HepG2 (cell line): ENCODE results near the gene SNRNP27. TPM values are rescaled to one million over a fixed set of nuclear protein-coding genes. Genes with fewer than 3 reads are reported as not detected.

ENCODE experiments used
- CEBPG ChIP-seq: IDR thresholded peaks from 2 replicates; pipeline ENCODE4 v1.6.1; 2016
- DZIP1 ChIP-seq: sonication (generic); formaldehyde crosslinking; IDR thresholded peaks from 2 replicates; pipeline ENCODE4 v1.5.0; 2020; ENCODE audit warnings: mild to moderate bottlenecking, missing genetic modification reagents
- ELF1 ChIP-seq: sonication (generic); formaldehyde crosslinking; IDR thresholded peaks from 2 replicates; pipeline ENCODE4 v1.4.0; 2020; ENCODE audit warnings: missing genetic modification reagents
- ELF3 ChIP-seq: IDR thresholded peaks from 2 replicates; pipeline ENCODE4 v1.6.1; 2016; ENCODE audit warnings: missing genetic modification reagents, missing compliant biosample characterization
- ESRRA ChIP-seq: sonication (generic); formaldehyde crosslinking; IDR thresholded peaks from 2 replicates; pipeline ENCODE4 v1.5.1; 2020; ENCODE audit warnings: mild to moderate bottlenecking, low read depth, missing genetic modification reagents
- FIP1L1 ChIP-seq: fragments of 200-400 bp; formaldehyde crosslinking; IDR thresholded peaks from 2 replicates; pipeline ENCODE4 v1.6.1; 2018; ENCODE audit warnings: low read depth, mild to moderate bottlenecking, low read length, moderate library complexity, borderline replicate concordance; ENCODE audit not compliant: insufficient read depth
- JARID2 ChIP-seq: sonication (generic); formaldehyde crosslinking; IDR thresholded peaks from 2 replicates; pipeline ENCODE4 v1.8.1; 2023; ENCODE audit warnings: missing genetic modification reagents, inconsistent platforms; ENCODE audit not compliant: insufficient replicate concordance
- MEIS2 ChIP-seq: sonication (generic); formaldehyde crosslinking; IDR thresholded peaks from 2 replicates; pipeline ENCODE4 v1.9.0; 2021; ENCODE audit warnings: mild to moderate bottlenecking, missing genetic modification reagents
- MLX ChIP-seq: IDR thresholded peaks from 2 replicates; pipeline ENCODE4 v1.6.1; 2016
- PAWR ChIP-seq: sonication (generic); formaldehyde crosslinking; IDR thresholded peaks from 2 replicates; pipeline ENCODE4 v1.4.0; 2020; ENCODE audit warnings: missing genetic modification reagents, mild to moderate bottlenecking, borderline replicate concordance
- RBFOX2 ChIP-seq: fragments of 200-400 bp; formaldehyde crosslinking; IDR thresholded peaks from 2 replicates; pipeline ENCODE4 v1.6.1; 2017; ENCODE audit warnings: low read depth, mild to moderate bottlenecking, low read length
- SAP130 ChIP-seq: IDR thresholded peaks from 2 replicates; pipeline ENCODE4 v1.6.1; 2016; ENCODE audit warnings: low read depth
- SIN3A ChIP-seq: IDR thresholded peaks from 2 replicates; pipeline ENCODE4 v1.6.1; 2011; ENCODE audit warnings: low read depth, mild to moderate bottlenecking, control low read depth, low read length, borderline replicate concordance
- SKI ChIP-seq: fragments of 450-650 bp; IDR thresholded peaks from one replicate; pipeline ENCODE4 v1.6.1; 2018; ENCODE audit warnings: mild to moderate bottlenecking; ENCODE audit not compliant: partially characterized antibody
- SNAPC5 ChIP-seq: sonication (generic); formaldehyde crosslinking; IDR thresholded peaks from 2 replicates; pipeline ENCODE4 v1.8.1; 2023; ENCODE audit warnings: mild to moderate bottlenecking, missing genetic modification reagents, borderline replicate concordance
- TEAD3 ChIP-seq: optimal IDR thresholded peaks from 2 replicates; pipeline ENCODE3; 2016; ENCODE audit warnings: borderline replicate concordance
- ZFP36 ChIP-seq: fragments of 150-350 bp; IDR thresholded peaks from 2 replicates; pipeline ENCODE4 v1.6.1; 2018; ENCODE audit warnings: borderline replicate concordance, low read length, low read depth; ENCODE audit not compliant: partially characterized antibody
- ZNF121 ChIP-seq: sonication (generic); formaldehyde crosslinking; IDR thresholded peaks from 2 replicates; pipeline ENCODE4 v1.5.0; 2020; ENCODE audit warnings: mild to moderate bottlenecking, missing genetic modification reagents
- ZNF569 ChIP-seq: sonication (generic); formaldehyde crosslinking; IDR thresholded peaks from 2 replicates; pipeline ENCODE4 v1.5.0; 2020; ENCODE audit warnings: mild to moderate bottlenecking, missing genetic modification reagents, moderate library complexity, borderline replicate concordance
- ZNF598 ChIP-seq: sonication (generic); formaldehyde crosslinking; IDR thresholded peaks from 2 replicates; pipeline ENCODE4 v1.5.1; 2020; ENCODE audit warnings: mild to moderate bottlenecking, missing genetic modification reagents, borderline replicate concordance
- ZNF746 ChIP-seq: sonication (generic); formaldehyde crosslinking; IDR thresholded peaks from 2 replicates; pipeline ENCODE4 v1.8.0; 2022; ENCODE audit warnings: mild to moderate bottlenecking, missing genetic modification reagents
- ZNF770 ChIP-seq: sonication (generic); formaldehyde crosslinking; IDR thresholded peaks from 2 replicates; pipeline ENCODE4 v1.5.0; 2020; ENCODE audit warnings: mild to moderate bottlenecking, missing genetic modification reagents
- ZNF83 ChIP-seq: sonication (generic); formaldehyde crosslinking; IDR thresholded peaks from 2 replicates; pipeline ENCODE4 v1.4.0; 2020; ENCODE audit warnings: missing genetic modification reagents, mild to moderate bottlenecking, borderline replicate concordance
- polyA plus RNA-seq, 8 experiments: library from polyadenylated mRNA; depleted of rRNA in 3 of 8; stranded (reverse) in 7 of 8; unstranded in 1 of 8; fragments of >200 nt; fragmentation: Illumina TruSeq in 4 of 8; extraction: Trizol in 4 of 8; gene quantifications; 2 replicates each; pipeline versions ENCODE4 v1.2.1 to v1.2.3, GENCODE V29; 2011 to 2016; ENCODE audit warnings: low read depth in 4 of 8, missing spikeins in 1 of 8, mixed read lengths in 1 of 8; ENCODE audit not compliant: insufficient read depth in 1 of 8
- total RNA-seq, 5 experiments: library from RNA; depleted of rRNA; stranded (reverse); fragments of >200 nt; fragmentation: Illumina TruSeq; extraction: Trizol; gene quantifications; 2 replicates each; pipeline ENCODE4 v1.2.3, GENCODE V29; 2016; ENCODE audit warnings: low read depth in 1 of 5

SNRNP27 gene
- total and polyA plus RNA-seq, 2 of the 13 experiments (the other 11 are each of a cell fraction or from before 2014, with no cell fraction given) = 49.8 to 54.6 TPM

GRCh38 chr2:69948032-69948962 is 54.5 kb downstream of the SNRNP27 start (continued):
- 0 out of 2 replicates have a peak, but pooled peaks have one; percentile 67 for TF ChIP-seq DZIP1
- TF ChIP-seq SNAPC5 (CRISPR knock-in tag) = no peak
- peak; percentile 27 for TF ChIP-seq TEAD3 (CRISPR knock-in tag)
- TF ChIP-seq SKI = no peak
- TF ChIP-seq ZNF569 = 0 out of 2 replicates have a peak, but pooled peaks have one; percentile 15
- no peak for TF ChIP-seq PAWR (CRISPR knock-in tag)
- TF ChIP-seq ESRRA (CRISPR knock-in tag) = 0 out of 2 replicates have a peak, but pooled peaks have one; percentile 20
- TF ChIP-seq SIN3A = no peak
- TF ChIP-seq ZNF770 (CRISPR knock-in tag) = peak; percentile 99
- no peak for TF ChIP-seq MEIS2
- peak; percentile 98 for TF ChIP-seq ZNF121
- TF ChIP-seq ELF3 = no peak
- TF ChIP-seq SAP130 = peak; percentile 37
- no peak for TF ChIP-seq ZFP36
- 0 out of 2 replicates have a peak, but pooled peaks have one; percentile 51 for TF ChIP-seq FIP1L1
- TF ChIP-seq JARID2 = no peak
- TF ChIP-seq MLX (CRISPR knock-in tag) = no peak
- 0 out of 2 replicates have a peak, but pooled peaks have one; percentile 6 for TF ChIP-seq ELF1
- no peak for TF ChIP-seq ZNF746
- peak; percentile 42; the same call in 1 of the 2 replicates for TF ChIP-seq CEBPG (CRISPR knock-in tag)
- TF ChIP-seq ZNF598 (CRISPR knock-in tag) = 0 out of 2 replicates have a peak, but pooled peaks have one; percentile 5
- TF ChIP-seq RBFOX2 = peak; percentile 56
- 0 out of 2 replicates have a peak, but pooled peaks have one; percentile 56 for TF ChIP-seq ZNF83 (CRISPR knock-in tag)
